OCI-LY3 (cell line): Measurements from ENCODE around the gene PARP1.

Experiments used
- H2AFZ ChIP-seq: fragments of 200-600, 300-600 bp; shearing (Covaris generic); 2 replicates; pipeline ENCODE4 v1.6.0; 2014; ENCODE audit warnings: antibody characterized with exemption, low read depth, low read length
- H3K27ac ChIP-seq: fragments of 200-600, 300-600 bp; sonication (generic); 2 replicates; pipeline ENCODE4 v1.5.1; 2014; ENCODE audit warnings: mild to moderate bottlenecking, low read length, moderate library complexity, mixed read lengths
- H3K27me3 ChIP-seq: fragments of 200-600, 300-600 bp; sonication (generic); 2 replicates; pipeline ENCODE4 v1.6.1; 2014; ENCODE audit warnings: low read depth, low read length, mixed read lengths
- H3K36me3 ChIP-seq: fragments of 200-600, 300-600 bp; sonication (generic); replicated peaks from 2 replicates; pipeline ENCODE3; 2014; ENCODE audit warnings: low read depth, low read length, mixed read lengths
- H3K4me1 ChIP-seq: fragments of 300-600, 200-600 bp; sonication (generic); 2 replicates; pipeline ENCODE4 v1.6.1; 2014; ENCODE audit warnings: low read length, mixed read lengths
- H3K4me2 ChIP-seq: fragments of 200-600, 300-600 bp; sonication (generic); 2 replicates; pipeline ENCODE4 v1.6.1; 2014; ENCODE audit warnings: low read length, mixed read lengths
- H3K4me3 ChIP-seq: fragments of 300-600, 200-600 bp; sonication (generic); 2 replicates; pipeline ENCODE4 v1.5.1; 2014; ENCODE audit warnings: antibody characterized with exemption, mild to moderate bottlenecking, low read length, moderate library complexity
- H3K79me2 ChIP-seq: fragments of 300-600, 200-600 bp; shearing (Covaris generic); 2 replicates; pipeline ENCODE4 v1.6.1; 2014; ENCODE audit warnings: mild to moderate bottlenecking, low read length, mixed read lengths
- H3K9ac ChIP-seq: fragments of 300-600, 200-600 bp; shearing (Covaris generic); 2 replicates; pipeline ENCODE4 v1.6.0; 2014; ENCODE audit warnings: mild to moderate bottlenecking, low read length, moderate library complexity
- H3K9me3 ChIP-seq: fragments of 200-600, 300-600 bp; shearing (Covaris generic); 2 replicates; pipeline ENCODE4 v1.6.1; 2014; ENCODE audit warnings: low read length, mixed read lengths; ENCODE audit not compliant: insufficient read depth
- H4K20me1 ChIP-seq: fragments of 200-600, 300-600 bp; sonication (generic); 2 replicates; pipeline ENCODE4 v1.6.1; 2016; ENCODE audit warnings: low read length, mixed read lengths; ENCODE audit not compliant: insufficient read depth
- EZH2phosphoT487 ChIP-seq: fragments of 200-600 bp; shearing (Covaris generic); IDR thresholded peaks from 2 replicates; pipeline ENCODE4 v1.6.1; 2018; ENCODE audit warnings: antibody characterized with exemption, mixed run types, low read depth
- TF ChIP-seq, protein P1 (sequence below): fragments of 200-600, 300-600 bp; sonication (generic); IDR thresholded peaks from 2 replicates; pipeline ENCODE4 v1.5.1; 2014; ENCODE audit warnings: antibody characterized with exemption, low read length, low read depth

The PARP1 gene

GRCh38 chr1:226417350-226417749 lies 9.5 kb upstream of the PARP1 start:
- Histone ChIP-seq H3K9ac (no peak overlapping the region), H2AFZ (no peak overlapping the region), H3K27ac (no peak overlapping the region), H3K27me3 (peaks cover 9% of the 10 kb centered on the region; the same call in 1 of the 2 replicates), H3K9me3 (no peaks in the 10 kb centered on the region), H3K4me2 (no peak overlapping the region), H4K20me1 (no peaks in the 10 kb centered on the region), H3K36me3 (no peaks in the 10 kb centered on the region), H3K4me3 (no peak overlapping the region), H3K79me2 (no peaks in the 10 kb centered on the region), H3K4me1 (no peaks in the 10 kb centered on the region)
- TF ChIP-seq, protein P1, sequence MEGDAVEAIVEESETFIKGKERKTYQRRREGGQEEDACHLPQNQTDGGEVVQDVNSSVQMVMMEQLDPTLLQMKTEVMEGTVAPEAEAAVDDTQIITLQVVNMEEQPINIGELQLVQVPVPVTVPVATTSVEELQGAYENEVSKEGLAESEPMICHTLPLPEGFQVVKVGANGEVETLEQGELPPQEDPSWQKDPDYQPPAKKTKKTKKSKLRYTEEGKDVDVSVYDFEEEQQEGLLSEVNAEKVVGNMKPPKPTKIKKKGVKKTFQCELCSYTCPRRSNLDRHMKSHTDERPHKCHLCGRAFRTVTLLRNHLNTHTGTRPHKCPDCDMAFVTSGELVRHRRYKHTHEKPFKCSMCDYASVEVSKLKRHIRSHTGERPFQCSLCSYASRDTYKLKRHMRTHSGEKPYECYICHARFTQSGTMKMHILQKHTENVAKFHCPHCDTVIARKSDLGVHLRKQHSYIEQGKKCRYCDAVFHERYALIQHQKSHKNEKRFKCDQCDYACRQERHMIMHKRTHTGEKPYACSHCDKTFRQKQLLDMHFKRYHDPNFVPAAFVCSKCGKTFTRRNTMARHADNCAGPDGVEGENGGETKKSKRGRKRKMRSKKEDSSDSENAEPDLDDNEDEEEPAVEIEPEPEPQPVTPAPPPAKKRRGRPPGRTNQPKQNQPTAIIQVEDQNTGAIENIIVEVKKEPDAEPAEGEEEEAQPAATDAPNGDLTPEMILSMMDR = no peak
- no peak for TF ChIP-seq EZH2phosphoT487

DNA sequence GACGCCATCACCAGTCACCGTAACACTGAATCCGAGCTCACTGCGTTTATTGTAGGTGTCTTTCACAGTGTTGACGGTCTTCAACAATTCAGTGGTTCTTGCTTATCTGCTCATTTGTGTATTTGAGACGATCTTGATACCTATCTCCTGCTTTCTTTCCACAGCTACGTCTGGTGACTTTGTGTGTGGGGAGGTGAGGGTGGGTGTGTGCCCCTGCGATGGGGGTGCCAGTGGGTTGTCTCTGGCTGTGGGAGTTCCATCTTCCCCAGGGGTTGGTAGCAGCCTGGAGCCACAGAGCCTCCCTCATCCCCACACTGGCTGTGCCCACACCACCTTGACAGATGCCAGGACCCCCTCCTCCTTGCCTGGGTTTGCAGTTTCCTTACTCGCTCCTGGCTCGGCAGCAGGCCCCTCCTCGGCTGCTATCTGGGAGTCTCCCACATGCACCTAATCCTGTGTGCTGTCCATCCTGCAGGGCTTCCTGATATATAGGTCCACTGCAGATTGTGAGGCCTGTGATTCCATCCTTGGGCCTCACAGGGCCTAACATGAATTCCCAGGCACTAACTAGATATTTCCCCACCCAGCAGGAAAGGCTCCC lies 6.3 kb upstream of the PARP1 start:
- H3K9ac ChIP-seq = no peak overlapping the region
- H3K4me1 ChIP-seq = peaks cover 7% of the 10 kb centered on the region
- H2AFZ ChIP-seq = no peak overlapping the region
- no peak overlapping the region for H3K4me3 ChIP-seq
- H3K9me3 ChIP-seq = no peaks in the 10 kb centered on the region
- no peak overlapping the region for H3K4me2 ChIP-seq
- H3K36me3 ChIP-seq = no peaks in the 10 kb centered on the region
- H3K79me2 ChIP-seq = no peaks in the 10 kb centered on the region
- no peak for TF ChIP-seq EZH2phosphoT487
- TF ChIP-seq, protein P1 = no peak
- H3K27me3 ChIP-seq = peaks cover 9% of the 10 kb centered on the region; the same call in 1 of the 2 replicates
- no peaks in the 10 kb centered on the region for H4K20me1 ChIP-seq
- H3K27ac ChIP-seq = no peak overlapping the region

- Histone ChIP-seq H3K36me3 (no peaks in the 10 kb centered on the region), H3K4me2 (peak overlapping the region; percentile 35), H4K20me1 (peaks cover 4% of the 10 kb centered on the region; the same call in 1 of the 2 replicates), H3K27me3 (peaks cover 9% of the 10 kb centered on the region; the same call in 1 of the 2 replicates), H3K27ac (no peak overlapping the region), H3K4me1 (peaks cover 13% of the 10 kb centered on the region), H3K9me3 (no peaks in the 10 kb centered on the region), H2AFZ (0 out of 2 replicates have a peak overlapping the region, but pooled peaks have one; percentile 26), H3K79me2 (peaks cover 12% of the 10 kb centered on the region), H3K4me3 (no peak overlapping the region), H3K9ac (no peak overlapping the region)
- TF ChIP-seq, protein P1 = no peak
- TF ChIP-seq EZH2phosphoT487 = no peak
Observed at GRCh38 chr1:226411619-226412018, 3.7 kb upstream of the PARP1 start.

- no peaks in the 10 kb centered on the region for H3K9me3 ChIP-seq
- H3K9ac ChIP-seq = no peak overlapping the region
- H4K20me1 ChIP-seq = peaks cover 10% of the 10 kb centered on the region
- H3K4me3 ChIP-seq = no peak overlapping the region
- no peak overlapping the region for H3K27ac ChIP-seq
- no peaks in the 10 kb centered on the region for H3K36me3 ChIP-seq
- no peak for TF ChIP-seq EZH2phosphoT487
- TF ChIP-seq, protein P1 = no peak
- no peak overlapping the region for H2AFZ ChIP-seq
- H3K79me2 ChIP-seq = peaks cover 18% of the 10 kb centered on the region
- peaks cover 9% of the 10 kb centered on the region; the same call in 1 of the 2 replicates for H3K27me3 ChIP-seq
- peaks cover 18% of the 10 kb centered on the region for H3K4me1 ChIP-seq
- no peak overlapping the region for H3K4me2 ChIP-seq
Observed at GRCh38 chr1:226410958-226411357, 3.1 kb upstream of the PARP1 start.
